AG04449 (cell line): ENCODE measurements around the gene ACOT7.

Source experiments
- CTCF ChIA-PET: fragments of 350-600 bp; formaldehyde crosslinking; extraction: SDS; loops from one replicate; lab custom pipeline; 2021; ENCODE audit warnings: antibody characterized with exemption; lab: Yijun Ruan, JAX
- POLR2A ChIA-PET: fragments of 400-600, 350-600 bp; formaldehyde crosslinking; extraction: SDS; loops from one replicate; lab custom pipeline; 2020; ENCODE audit warnings: antibody characterized with exemption, inconsistent platforms; lab: Yijun Ruan, JAX
- DNase-seq: peaks from one replicate; pipeline ENCODE4 v3.0.0-alpha.2; 2010; ENCODE audit warnings: low read depth, low spot score
- H3K4me3 ChIP-seq: 2 replicates; pipeline ENCODE4 v1.5.1; 2011; ENCODE audit warnings: low read depth, mild to moderate bottlenecking, control low read depth, low read length
- TF ChIP-seq, protein P1 (sequence below): IDR thresholded peaks from one replicate; pipeline ENCODE4 v1.5.1; 2011; ENCODE audit warnings: mild to moderate bottlenecking, moderate library complexity, low read length, control low read depth, inconsistent platforms; ENCODE audit not compliant: insufficient read depth; ENCODE audit errors: missing control alignments

The ACOT7 gene

DNA sequence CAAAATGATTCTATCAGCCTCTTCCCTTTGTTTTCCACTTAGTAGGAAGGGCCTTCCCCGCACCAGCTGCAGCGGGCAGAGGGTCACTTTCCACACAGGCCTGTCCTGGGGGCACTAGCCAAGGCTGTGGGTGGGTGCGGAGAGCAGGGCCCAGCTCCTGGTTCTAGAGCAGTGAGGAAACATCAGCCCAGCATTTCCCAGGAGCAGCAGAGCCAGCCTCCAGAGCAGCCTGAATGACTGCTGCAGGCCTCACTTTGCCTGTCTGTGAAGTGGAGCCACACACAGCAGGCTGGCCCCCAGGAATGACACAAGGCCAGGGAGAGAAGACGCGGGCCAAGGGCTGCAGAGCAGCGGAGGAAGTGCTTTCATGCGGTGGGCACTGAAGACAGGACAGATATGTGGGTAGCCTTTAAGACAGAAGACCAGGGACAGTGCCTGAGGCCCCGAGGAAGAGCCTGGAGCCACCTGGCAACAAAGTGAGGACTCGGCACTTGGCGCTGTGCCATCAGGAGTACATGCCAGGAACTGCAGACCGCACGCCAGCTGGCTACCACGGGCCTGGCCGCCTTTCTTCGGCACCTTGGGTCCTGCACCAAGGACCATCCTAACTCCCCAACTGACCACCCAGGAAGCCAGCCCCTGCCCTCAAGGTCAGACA, 42.0 kb downstream of the ACOT7 start:
- TF ChIP-seq, protein P1, sequence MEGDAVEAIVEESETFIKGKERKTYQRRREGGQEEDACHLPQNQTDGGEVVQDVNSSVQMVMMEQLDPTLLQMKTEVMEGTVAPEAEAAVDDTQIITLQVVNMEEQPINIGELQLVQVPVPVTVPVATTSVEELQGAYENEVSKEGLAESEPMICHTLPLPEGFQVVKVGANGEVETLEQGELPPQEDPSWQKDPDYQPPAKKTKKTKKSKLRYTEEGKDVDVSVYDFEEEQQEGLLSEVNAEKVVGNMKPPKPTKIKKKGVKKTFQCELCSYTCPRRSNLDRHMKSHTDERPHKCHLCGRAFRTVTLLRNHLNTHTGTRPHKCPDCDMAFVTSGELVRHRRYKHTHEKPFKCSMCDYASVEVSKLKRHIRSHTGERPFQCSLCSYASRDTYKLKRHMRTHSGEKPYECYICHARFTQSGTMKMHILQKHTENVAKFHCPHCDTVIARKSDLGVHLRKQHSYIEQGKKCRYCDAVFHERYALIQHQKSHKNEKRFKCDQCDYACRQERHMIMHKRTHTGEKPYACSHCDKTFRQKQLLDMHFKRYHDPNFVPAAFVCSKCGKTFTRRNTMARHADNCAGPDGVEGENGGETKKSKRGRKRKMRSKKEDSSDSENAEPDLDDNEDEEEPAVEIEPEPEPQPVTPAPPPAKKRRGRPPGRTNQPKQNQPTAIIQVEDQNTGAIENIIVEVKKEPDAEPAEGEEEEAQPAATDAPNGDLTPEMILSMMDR, result no peak
- POLR2A ChIA-PET, result no interaction called here
- no peak for DNase-seq
- no peak overlapping the region for H3K4me3 ChIP-seq
- CTCF ChIA-PET, result interaction anchor here (0.6 to 6.5 kb wide), 7 partner anchors 8 to 151 kb away, joined by 3 to 72 read pairs (median 5); partner anchors contain the start of gene HES3

DNA sequence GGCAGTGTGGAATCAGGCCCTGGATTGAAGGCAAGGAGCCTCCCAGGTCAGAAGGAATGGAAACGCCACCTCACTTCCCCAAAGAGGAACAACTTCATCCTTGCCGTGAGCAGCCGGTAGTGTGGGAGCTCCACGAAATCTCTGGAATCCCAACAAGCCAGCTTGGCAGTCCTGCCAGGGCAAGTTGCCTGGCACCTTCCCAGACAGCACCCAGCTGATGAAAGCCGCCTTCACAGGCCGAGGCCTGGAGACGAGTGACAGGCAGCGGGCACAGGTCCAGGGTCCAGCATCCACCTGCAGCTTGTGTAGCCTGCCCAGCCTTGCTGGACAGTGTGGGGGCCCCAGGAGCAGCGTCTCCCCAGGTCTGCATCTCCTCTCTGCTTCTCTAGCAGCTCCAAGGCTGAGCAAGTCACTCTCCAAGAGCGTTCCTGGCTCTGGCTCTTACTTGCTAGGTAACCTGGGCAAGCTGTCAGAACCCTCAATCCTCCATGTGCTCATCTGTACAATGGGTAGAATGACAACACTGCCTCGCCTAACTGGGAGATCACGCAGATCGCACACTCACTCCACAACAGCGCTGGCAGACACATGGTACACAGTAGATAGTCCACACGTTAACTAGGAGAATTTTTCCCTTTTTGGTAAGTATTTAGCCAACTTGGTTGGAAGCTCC, 43.0 kb downstream of the ACOT7 start:
- no peak overlapping the region for H3K4me3 ChIP-seq
- TF ChIP-seq, protein P1, result no peak
- DNase-seq, result no peak
- CTCF ChIA-PET, result interaction anchor here (0.6 to 6.5 kb wide), 6 partner anchors 9 to 150 kb away, joined by 3 to 72 read pairs (median 12); partner anchors contain the start of gene HES3
- POLR2A ChIA-PET, result no interaction called here

DNA sequence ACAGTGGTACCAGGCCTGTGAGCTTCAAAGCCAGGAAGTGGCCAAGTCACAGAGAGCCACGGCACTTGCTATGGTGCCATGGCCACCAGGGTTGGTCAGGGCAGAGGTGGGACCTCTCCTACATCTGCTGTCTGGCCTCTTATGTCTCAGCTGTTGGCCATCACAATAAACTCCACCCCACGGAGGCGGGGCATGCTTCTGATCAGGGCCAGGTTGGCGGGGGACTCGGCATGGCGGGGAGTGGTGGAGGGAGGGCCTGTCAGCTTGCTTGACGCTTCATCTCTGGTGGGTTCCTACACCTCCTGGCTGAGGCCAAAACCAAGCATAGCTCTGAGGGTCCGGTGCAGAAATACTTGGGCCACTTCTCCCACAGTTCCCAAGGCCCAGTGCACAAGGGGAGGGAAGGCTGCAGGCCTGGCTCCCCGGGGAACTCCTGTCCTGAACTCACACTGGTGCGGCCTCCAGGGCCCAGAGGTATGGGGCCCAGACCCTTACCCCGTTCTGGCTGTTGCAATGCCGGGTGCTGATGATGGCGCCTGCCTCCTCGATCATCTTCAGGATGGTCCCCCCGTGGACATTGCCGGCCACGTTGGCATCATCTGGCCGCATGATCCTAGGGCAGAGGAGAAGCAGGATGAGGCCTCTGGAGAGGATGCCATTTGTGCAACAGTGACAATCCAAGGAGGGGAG, 44.2 kb downstream of the ACOT7 start:
- ChIA-PET POLR2A (no interaction called here), CTCF (interaction anchor here (0.8 to 6.5 kb wide), 12 partner anchors 10 to 103 kb away, joined by 3 to 72 read pairs (median 5); partner anchors contain the start of genes HES2 and HES3)
- no peak overlapping the region for H3K4me3 ChIP-seq
- TF ChIP-seq, protein P1, result no peak
- no peak for DNase-seq

DNA sequence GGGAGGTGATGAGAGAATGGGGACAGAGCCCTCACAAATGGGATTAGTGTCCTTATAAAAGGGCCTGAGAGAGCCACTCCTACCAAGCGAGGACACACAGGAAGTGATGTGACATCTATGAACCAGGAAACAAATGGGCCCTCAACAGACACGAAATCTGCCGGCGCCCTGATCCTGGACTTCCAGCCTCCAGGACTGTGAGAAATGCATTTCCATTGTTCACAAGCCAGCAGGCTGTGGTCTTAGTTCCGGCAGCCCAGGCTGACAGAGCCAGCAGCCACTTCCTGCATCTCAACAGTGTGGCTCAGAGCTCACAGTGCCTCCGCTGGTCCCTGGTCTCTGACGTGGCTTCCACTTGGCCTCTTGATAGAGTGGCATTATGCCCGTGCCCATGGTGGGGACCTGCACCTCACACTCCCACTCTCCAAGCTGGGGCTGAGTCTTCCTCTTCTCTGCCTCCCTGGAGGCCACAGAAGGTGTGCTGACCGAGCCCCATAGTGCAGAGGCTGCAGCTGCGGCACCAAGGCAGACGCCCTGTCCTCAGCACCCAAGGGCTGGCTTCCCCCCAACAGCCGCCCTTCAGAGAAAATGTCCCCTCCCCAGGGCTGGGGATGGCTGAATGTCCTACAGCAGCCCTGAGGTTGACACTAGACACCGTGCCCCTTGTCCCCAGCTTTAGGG, 44.9 kb downstream of the ACOT7 start:
- TF ChIP-seq, protein P1, result no peak
- DNase-seq, result no peak
- CTCF ChIA-PET, result interaction anchor here (0.8 to 6.5 kb wide), 16 partner anchors 11 to 114 kb away, joined by 3 to 72 read pairs (median 4); partner anchors contain the start of genes HES2 and HES3
- POLR2A ChIA-PET, result no interaction called here
- H3K4me3 ChIP-seq, result no peak overlapping the region

DNA sequence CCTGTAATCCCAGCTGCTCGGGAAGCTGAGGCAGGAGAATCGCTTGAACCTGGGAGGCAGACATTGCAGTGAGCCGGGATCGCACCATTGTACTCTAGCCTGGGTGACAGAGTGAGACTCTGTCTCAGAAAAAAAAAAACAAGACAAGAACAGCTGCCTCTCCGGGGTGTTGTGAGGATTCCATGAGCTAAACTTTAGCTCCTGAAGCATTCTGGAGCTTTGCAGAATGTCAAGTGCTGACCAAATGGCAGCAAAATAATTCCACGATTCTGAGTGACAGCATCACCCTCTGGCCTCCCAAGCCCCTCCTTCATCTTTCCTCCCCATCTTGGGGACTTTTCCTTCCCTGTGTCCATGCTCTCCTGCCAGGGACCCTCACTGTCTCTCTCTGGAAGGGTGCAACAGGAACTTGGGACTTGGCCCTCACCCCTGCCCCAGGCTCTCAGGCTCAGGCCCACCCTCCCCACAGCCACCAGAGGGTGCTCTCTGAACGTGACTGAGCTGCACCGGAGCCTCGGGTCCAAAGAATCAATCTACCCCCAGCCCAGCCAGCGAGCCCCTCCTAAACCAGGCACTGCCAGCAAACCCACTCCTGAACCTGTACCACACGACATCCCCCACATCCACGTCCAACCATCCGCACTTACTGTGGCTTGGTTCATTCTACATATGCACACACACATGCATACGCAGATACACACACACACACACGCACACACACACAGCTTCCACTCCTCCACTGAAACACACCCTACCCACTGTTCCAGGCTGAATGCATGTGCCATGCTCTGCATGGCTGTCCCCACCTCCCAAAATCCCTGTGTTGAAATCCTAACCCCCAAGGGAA, 45.7 kb downstream of the ACOT7 start:
- CTCF ChIA-PET, result interaction anchor here (0.7 to 6.5 kb wide), 17 partner anchors 9 to 114 kb away, joined by 3 to 72 read pairs (median 4); partner anchors contain the start of genes HES2 and HES3
- POLR2A ChIA-PET, result no interaction called here
- DNase-seq, result no peak
- TF ChIP-seq, protein P1, result peak; percentile 72
- no peak overlapping the region for H3K4me3 ChIP-seq
